ENCODE results near the gene PPFIA1.

The PPFIA1 gene

DNA sequence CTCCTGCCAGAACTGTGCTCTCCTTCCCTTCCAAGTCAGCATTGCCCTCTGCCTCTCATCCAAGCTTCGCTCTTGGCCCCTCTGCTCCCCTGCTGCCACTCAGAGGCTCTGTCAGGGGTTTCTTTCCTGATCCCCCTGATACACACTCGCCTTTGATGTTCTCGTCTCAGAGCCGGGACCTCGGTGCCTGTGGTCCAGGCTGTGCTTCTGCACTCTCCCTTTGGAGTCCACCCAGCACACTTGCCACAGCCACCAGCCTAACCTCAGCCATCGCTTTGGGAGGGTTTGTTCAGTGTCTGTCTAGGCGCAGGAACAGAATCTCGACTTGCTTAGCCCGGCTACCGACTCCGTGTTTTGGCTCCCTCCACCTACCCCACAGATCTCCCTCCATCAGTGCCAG is 29.1 kb downstream of the PPFIA1 start:
- DNase-seq = no peak

DNA sequence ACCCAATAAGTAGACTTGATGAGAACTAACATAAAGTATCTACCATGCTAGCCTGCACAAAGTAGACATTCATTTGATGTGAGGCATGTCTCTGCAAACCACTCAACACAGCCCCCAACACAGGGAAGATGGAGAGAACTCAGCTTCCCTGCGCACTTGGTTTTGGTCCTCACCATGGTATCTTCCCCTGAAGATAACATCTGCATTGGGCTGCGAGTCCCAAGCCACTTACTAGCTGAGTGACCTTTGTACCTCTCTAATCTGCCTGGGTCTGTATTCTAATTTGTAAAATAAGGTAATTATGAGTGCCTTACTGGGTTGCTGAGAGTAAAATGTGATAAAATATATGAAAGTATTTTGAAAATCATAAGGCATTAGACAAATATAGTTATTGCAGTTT is 30.7 kb downstream of the PPFIA1 start:
- DNase-seq = no peak

DNA sequence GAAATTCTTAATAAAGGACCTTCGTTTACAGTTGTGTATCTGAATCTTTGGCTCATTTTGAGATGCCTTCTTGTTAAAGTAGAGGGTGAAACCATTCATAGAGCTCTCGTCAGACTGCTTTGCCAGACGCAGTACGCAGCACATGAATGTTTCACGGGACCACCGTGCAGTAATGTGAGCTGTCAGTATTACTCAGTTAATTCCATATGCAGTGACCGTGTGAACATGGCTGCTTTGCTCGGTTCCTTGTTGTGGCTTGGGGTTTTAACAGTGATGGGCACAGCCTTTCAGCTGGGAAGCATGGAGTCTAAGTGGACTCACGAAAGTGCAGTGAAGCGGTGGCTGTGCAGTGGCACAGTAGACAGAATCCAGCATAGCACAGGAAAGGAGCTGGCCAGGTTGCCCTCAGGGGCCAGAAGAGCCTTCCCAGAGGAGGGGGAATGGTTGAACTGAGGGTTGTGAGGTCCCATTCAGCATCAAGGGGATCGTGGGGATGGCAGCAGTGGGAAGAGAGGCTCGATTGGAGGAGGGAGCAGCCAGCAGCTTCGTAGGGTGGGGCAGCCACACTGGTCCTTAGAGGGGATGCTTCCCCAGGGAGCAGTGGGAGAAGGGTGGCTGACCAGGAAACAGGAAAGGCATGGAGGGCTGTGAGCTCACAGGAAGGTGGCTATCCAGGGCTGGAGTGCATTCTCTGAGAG is 31.4 kb downstream of the PPFIA1 start:
- no peak for DNase-seq

DNA sequence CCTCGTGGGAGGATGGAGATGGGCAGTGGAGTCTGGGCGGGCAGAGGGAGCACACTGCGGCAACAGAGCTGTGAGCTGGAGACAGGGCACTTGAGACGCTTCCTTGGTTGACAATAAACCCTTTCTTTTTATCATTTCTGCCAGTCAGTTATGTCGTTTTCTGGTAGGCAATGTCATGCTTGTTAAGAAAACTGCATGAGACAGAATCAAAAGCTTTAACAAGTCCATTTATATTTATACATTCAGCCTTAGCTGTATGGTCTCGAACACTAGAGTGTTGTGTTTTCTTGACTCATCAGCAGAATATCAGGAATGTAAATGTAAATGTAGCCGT is 31.9 kb downstream of the PPFIA1 start:
- DNase-seq = no peak

DNA sequence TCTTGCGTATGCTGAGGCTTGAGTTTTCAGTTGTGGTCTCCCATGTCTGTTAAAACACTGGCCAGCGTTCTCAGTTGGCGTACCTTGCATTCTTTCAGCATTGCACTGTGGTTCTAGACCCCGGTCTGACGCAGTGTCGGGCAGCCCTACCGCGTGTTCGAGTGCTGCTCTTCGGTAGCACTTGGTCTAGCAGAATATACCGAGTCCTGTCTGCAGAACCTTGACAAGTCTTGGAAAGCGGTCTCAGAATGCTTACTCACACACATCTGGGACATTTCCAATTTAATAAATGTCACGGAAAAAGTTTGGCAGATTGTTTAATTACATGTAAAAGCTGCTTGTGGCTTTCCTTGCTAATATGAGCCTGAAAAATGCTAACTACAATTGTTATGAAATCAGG is 32.6 kb downstream of the PPFIA1 start:
- DNase-seq = no peak

DNA sequence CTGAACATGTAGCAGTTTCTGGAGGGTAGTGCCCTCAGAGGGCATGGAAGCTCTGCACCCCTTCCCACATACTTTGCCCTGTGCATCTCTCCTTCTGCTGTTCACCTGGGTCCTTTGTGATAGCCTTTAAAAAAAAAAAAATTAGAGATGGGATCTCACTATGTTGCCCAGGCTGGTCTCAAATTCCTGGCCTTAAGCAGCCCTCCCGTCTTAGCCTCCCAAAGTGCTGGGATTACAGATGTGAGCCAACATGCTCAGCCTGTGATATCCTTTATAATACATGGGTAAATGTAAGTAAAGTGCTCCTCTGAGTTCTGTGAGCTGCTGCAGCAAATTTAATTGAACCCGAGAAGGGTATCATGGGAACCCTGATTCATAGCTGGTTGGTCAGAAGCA is 33.7 kb downstream of the PPFIA1 start:
- no peak for DNase-seq

DNA sequence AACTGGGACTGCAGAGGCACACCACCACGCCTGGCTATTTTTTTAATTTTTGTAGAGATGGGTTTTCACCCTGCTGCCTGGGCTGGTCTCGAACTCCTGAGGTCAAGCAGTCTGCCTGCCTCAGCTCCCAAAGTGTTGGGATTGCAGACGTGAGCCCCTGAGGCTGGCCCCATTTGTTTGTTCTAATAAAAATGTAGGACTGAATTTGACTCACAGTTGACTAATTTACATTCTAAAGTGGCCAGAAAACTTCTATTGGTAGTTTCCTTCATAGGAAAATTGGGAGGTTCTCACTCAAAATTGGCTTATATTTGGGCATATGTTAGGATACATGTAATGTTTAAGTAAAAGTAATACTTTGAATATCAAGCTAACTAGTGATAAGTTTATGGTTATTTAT is 35.0 kb downstream of the PPFIA1 start:
- no peak for DNase-seq

DNA sequence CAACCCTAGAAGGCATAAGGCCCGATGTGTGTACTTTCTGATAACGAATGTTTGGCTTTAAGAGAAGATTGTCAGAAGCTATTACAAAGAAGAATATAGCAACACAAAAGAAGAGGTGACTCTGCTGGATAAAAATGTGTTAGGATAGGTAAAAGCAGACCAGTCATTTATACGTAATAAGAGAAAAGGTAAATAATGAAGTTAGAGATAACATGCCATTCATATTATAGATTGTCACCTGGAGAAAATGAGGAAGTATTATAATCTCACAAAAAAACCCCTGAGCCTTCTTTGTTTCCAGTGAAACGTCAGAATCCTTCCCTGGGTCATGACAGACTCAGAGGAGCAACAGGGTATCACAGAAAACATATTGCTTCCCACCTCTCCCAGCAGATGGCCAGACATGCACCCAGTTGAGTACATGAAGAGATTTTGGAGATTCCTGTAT is 36.1 kb downstream of the PPFIA1 start:
- DNase-seq = no peak

DNA sequence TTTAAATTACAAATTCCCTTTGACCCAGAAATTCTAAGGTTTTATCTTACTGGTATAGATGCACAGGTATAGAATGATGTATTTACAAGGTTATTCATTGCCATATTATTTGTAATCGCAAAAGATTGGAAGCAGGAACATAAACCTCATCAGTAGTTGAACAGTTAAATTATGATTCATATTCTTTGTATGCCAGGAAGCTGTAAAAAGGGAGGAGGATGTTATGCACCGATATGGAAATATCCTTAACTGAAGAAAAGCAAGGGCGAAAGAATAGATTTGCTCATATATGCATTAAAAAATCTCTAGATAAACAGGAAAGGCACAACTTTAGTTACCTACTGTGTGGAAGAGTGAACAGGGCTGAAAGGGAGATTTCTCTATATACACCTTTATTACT is 36.7 kb downstream of the PPFIA1 start:
- DNase-seq = no peak

DNA sequence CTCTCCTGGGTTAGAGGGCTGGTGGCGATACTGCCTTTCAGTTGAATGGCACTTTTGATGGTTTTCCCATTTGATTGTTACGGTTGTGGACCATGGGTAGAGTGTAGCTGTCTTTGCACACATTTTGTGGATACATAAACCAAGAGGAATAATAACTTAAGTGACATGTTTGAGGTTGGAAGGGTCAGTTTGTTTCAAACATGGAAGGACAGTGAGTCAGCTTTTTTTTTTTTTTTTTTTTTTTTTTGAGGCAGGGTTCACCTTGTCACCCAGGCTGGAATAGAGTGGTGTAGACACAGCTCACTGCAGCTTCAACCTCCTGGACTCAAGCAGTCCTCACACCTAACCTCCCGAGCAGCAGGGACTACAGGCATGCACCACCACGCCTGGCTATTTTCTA is 41.1 kb downstream of the PPFIA1 start:
- DNase-seq = no peak

DNA sequence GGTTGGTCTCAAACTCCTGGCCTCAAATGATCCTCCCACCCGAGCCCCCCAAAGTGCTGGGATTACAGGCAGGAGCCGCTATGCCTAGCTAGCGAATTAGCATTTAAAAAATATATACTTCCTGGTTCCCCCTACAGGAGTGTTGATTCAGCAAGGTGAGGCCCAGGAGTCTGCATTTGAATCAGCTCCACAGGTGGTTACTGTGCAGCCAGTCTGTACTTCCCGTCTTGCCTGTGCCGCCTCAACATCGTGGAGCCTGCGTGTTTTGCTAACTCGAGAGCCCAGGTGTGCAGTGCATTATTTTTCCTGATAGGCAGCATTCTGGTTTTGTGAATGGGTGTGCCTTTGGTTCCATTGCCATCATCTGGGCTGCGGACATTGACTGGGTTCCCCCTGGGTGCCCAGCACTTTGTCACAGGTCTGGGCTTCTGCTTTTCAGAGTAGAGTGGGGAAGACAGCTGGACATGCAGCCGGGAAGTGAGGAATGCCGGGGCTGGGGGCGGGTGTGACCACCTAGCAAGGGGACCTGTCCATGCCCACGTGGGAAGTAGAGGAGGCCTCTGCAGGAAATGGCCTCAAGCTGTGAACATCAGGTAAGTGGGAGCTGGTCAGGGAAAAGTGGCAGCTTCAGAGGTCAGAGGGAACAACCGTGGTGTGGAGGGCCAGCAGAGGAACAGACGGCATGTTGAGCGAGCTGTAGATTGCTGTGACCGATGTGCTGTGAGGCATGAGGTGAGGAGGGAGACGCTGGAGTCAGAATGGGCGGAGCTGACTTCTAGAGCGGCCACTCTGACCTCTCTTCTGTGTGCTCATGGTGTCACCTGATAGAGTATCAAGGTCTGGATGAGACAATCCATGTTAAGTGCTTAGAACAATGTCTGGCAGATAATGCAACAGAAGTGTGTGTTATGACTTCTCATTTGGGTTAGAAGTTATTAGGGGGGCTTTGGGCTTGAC is 42.2 kb downstream of the PPFIA1 start:
- DNase-seq = no peak

DNA sequence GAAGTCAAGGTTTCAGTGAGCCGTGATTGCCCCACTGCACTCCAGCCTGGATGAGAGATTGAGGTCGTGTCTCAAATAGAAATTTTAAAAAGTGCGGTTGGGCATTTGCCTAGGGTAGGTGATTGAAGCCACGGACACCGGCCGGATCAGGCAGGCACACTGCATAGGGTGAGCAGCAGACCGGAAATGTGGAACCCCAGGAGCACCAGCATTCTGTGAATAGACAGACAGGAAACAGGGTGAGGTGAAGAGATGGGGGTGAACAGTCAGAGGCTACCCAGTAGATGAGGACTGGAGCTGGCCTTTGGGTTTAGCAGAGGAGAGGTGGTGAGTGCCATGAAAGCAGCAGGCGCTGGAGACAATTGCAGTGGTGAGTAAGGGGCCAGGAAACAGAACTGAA is 43.5 kb downstream of the PPFIA1 start:
- DNase-seq = peak; percentile 50

DNA sequence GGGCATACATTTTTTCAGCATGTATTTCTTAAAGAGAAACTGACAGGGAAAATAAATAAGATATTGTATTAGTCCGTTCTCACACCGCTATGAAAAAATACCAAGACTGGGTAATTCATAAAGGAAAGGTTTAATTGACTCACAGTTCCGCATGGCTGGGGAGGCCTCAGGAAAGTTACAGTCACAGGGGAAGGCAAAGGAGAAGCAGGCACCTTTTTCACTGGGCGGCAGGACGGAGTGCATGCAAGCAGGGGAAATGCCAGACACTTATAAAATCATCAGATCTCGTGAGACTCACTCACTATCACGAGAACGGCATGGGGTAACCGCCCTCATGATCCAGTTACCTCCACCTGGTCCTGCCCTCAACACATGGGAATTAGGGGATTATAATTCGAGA is 44.2 kb downstream of the PPFIA1 start:
- DNase-seq = peak; percentile 78

DNA sequence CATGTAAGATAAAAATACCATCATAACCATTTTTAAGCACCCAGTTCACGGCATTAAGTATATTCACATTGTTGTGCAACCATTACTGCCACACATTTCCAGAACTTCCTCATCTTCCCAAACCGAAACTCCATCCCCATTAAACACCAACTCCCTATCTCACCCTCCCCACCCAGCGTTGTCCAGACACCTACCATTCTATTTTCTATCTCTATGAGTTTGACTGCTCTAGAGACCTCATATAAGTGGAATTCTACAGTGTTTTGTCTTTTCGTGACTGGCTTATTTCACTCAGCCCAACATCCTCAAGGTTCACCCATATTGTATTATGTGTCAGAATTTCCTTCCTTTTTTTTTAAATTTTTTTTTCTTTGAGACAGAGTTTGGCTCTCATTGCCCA is 45.2 kb downstream of the PPFIA1 start:
- peak; percentile 56 for DNase-seq

DNA sequence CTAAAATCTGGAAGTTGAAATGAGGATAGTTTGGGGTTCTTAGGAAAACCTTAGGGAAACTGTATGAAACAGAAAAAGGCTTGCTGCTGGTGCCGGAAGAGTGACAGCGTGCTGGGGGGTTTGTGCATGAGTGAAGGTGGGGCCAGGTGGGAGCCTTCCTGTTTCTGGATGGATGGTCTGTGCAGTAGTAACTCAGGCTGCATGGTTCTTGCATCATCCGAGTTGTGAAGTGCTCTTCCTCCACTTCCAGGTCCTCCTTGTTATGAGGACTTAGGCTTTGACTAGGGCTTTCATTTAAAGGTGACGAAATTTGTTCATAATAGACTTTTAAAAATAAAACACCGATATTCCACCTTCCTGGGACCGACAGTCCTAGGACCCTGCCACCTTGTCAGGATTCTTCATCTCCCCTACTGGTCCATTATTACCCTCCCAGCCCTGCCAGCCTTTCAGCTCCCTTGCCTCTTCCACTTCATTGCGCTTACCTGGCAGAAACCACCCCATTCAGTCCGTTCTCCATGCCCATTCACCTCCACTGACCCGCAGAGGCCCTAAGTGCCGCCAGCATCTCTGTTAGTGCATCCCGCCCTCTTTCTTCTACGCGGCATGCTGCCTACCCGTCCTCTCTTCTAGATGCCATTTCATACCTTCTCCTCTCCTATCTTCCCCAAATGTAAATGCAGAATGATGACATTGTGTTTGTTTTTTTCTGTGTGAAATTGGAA is 47.3 kb downstream of the PPFIA1 start:
- no peak for DNase-seq

DNA sequence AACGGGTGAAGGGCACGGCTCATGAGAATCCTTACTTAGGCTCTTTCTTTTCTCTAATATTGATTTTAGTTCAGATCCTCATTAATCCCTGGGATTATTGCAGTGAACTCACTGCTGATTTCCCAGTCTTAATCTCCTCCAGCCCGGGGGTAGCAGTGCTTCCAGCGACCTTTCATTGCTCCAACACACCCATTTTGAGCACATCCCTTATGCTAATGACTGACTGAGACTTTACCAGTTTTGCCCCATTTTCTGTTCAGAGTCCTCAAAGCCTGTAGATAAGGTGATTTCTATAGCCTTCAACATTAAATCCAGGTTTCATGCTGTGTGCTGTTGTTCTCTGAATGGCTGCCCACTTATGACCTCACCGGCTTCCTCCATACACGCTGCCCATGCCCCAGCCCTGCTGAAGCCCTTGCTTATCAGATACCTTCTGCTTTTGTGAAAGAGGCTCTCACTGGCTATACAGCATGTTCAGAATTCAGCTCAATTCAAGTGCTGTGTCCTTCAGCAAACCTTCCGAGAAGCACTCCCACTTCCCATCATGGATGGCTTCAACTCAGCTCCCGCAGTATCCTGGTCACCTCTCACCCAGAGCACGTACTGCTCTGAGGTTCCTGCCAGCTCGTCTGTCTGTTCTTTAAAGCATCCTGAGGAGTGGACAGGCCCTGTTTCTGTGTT is 49.0 kb downstream of the PPFIA1 start:
- no peak for DNase-seq

DNA sequence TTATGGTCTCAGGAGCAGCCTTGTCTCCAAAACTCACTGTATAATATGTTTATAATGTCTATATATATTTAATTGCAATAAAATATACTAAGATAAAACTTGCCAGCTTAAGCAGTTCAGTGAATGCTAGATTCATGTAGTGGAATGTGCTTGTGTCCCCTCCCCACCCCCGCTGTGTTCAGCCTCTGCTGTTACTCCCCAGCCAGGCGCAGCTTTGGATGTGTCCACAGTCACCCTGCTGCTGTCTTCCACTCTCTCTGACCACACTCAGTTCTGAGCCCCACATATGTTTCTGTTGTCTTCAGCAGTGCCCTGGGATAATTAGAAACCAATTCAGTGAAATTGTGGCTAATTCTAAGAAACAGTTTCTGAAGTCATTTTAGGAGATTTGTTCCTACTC is 52.2 kb downstream of the PPFIA1 start:
- no peak for DNase-seq

DNA sequence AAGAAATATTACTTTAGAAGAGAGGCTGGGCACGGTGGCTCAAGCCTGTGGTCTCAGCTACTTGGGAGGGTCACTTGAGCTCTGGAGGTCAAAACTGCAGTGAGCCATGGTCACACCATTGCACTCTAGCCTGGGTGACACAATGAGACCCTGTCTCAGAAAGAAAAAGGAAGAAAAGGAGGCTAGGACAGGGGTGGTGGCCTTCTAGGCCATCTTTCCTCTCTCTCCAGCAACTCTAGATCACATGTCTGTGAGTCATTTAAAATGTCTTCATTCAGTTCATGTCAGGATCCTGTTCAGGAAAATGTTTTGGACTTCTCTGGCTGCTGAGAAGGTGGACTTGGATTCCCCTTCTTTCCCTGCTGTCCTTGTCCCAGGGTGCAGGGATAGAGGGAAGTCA is 53.3 kb downstream of the PPFIA1 start:
- no peak for DNase-seq

DNA sequence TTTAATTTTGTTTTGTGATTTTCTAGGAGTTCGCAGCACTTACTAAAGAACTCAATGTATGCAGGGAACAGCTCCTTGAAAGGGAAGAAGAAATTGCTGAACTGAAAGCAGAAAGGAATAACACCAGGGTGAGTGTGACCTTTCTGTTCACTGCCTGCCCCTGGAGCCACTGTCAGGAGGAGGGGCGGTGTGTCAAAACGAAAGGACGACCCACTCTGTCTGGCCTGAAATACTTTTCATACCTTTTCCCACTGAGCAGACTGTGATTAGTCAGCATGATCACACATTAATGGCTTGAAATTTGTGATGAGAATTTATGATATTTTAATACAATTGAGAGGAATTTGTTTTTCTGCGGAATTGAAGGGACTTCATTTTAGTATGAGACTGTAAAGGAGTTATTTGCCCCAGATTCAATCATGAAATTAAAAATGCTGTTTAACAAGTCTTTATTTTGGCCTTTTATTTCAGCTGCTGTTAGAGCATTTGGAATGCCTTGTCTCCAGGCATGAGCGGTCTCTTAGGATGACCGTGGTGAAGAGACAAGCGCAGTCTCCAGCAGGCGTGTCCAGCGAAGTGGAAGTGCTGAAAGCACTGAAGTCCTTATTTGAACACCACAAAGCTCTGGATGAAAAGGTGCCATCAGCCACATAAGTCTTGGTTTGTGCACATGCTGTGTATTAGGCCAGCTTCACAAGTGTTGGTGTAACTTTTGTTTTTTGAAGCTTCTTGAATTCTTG is 54.1 kb downstream of the PPFIA1 start:
- no peak for DNase-seq

DNA sequence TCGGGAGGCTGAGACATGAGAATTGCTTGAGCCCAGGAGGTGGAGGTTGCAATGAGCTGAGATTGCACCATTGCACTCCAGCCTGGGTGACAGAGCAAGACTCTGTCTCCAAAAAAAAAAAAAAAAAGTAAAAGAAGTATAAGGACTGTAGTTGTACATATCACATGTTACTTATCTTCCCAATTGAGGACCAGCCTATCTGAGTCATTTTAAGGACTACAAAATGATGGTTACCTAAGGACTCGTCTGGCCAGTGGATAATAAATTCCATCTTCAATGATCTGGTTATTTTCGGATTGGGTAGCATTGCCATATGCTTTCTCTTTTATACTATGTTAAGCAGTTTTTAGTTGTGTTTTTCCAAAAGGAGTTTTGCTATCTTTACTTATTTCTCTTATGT is 55.3 kb downstream of the PPFIA1 start:
- no peak for DNase-seq

DNA sequence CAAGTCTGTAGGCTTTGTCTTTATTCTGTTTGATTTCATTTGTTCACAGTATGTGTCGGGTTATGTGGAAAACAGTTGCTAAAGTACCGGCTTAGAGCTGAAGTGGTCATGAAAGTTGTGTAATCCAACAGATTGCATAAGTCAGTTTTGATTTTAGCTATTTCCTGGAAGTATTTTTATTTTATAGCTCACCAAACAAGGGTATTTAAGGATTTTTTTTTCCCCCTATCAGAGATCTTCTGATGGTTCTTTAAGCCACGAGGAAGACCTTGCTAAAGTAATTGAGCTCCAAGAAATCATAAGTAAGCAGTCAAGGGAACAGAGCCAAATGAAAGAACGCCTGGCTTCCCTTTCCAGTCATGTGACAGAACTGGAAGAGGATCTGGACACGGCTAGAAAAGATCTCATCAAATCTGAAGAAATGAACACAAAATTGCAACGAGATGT is 55.9 kb downstream of the PPFIA1 start:
- no peak for DNase-seq

DNA sequence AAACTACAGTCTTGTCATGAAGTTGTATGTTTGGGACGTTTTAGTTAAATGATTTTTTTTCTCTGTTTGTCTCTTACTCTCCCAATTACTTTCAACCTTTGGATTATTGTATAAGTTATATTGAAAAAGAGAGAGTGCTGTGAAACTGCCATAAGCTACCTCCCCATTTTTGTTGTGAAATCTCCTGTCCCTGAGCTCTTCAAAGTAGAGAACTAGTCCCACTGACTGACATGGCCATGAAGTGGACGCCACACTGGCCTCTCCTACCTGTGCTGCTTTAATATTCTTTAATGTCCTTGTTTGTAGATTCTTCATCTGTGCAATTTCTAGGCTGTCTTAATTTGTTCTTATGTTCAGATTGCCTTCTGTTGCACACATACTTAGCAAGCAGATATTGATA is 56.3 kb downstream of the PPFIA1 start:
- no peak for DNase-seq

Measured in KG1 (cell line).